Measurements from ENCODE around the gene ITGAV. TPM values are rescaled to one million over a fixed set of nuclear protein-coding genes. Genes with fewer than 3 reads are reported as not detected.

The ITGAV gene
- polyA plus RNA-seq, 1 experiment: 129 TPM

- H3K9me3 ChIP-seq (ENCODE audit: control insufficient read depth, insufficient read depth, low read length): no peaks in the 10 kb centered on the region
- DNase-seq (ENCODE audit: low read depth, low spot score): no peak
- TF ChIP-seq, protein P1, sequence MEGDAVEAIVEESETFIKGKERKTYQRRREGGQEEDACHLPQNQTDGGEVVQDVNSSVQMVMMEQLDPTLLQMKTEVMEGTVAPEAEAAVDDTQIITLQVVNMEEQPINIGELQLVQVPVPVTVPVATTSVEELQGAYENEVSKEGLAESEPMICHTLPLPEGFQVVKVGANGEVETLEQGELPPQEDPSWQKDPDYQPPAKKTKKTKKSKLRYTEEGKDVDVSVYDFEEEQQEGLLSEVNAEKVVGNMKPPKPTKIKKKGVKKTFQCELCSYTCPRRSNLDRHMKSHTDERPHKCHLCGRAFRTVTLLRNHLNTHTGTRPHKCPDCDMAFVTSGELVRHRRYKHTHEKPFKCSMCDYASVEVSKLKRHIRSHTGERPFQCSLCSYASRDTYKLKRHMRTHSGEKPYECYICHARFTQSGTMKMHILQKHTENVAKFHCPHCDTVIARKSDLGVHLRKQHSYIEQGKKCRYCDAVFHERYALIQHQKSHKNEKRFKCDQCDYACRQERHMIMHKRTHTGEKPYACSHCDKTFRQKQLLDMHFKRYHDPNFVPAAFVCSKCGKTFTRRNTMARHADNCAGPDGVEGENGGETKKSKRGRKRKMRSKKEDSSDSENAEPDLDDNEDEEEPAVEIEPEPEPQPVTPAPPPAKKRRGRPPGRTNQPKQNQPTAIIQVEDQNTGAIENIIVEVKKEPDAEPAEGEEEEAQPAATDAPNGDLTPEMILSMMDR (IDR thresholded peaks at IDR 0.05; ENCODE audit: low read depth, low read length): no peak
- no peaks in the 10 kb centered on the region for H3K27me3 ChIP-seq (ENCODE audit: control insufficient read depth, insufficient read depth, low read length)
- POLR2A ChIA-PET: no interaction called here
- CTCF ChIA-PET: no interaction called here
- no peak overlapping the region for H3K27ac ChIP-seq (ENCODE audit: low read depth, low read length)
- no peak overlapping the region for H3K4me3 ChIP-seq (ENCODE audit: low read depth, low read length)
Measured at GRCh38 chr2:186725783-186726182, 135.9 kb downstream of the ITGAV start.

GRCh38 chr2:186726938-186727337, 137.1 kb downstream of the ITGAV start:
- CTCF ChIA-PET: no interaction called here
- DNase-seq (ENCODE audit: low read depth, low spot score): no peak

GRCh38 chr2:186728631-186729030, 138.8 kb downstream of the ITGAV start:
- H3K27me3 ChIP-seq (ENCODE audit: control insufficient read depth, insufficient read depth, low read length): no peaks in the 10 kb centered on the region
- DNase-seq (ENCODE audit: low read depth, low spot score): no peak
- no peak overlapping the region for H3K4me3 ChIP-seq (ENCODE audit: low read depth, low read length)
- ChIA-PET POLR2A (no interaction called here), CTCF (no interaction called here)
- TF ChIP-seq, protein P1 (IDR thresholded peaks at IDR 0.05; ENCODE audit: low read depth, low read length): no peak
- no peak overlapping the region for H3K27ac ChIP-seq (ENCODE audit: low read depth, low read length)
- peaks cover 4% of the 10 kb centered on the region for H3K9me3 ChIP-seq (ENCODE audit: control insufficient read depth, insufficient read depth, low read length)

More at GRCh38 chr2:186726938-186727337, 137.1 kb downstream of the ITGAV start:
- POLR2A ChIA-PET: interaction anchor here (0.6 kb wide), 1 partner anchor 23 kb away, joined by 3 read pairs; no protein-coding TSS in a partner anchor
- Histone ChIP-seq H3K27ac (ENCODE audit: low read depth, low read length) (no peak overlapping the region), H3K4me3 (ENCODE audit: low read depth, low read length) (no peak overlapping the region), H3K9me3 (ENCODE audit: control insufficient read depth, insufficient read depth, low read length) (no peaks in the 10 kb centered on the region; the same call in 1 of the 2 replicates), H3K27me3 (ENCODE audit: control insufficient read depth, insufficient read depth, low read length) (no peaks in the 10 kb centered on the region)
- TF ChIP-seq, protein P1 (IDR thresholded peaks at IDR 0.05; ENCODE audit: low read depth, low read length): no peak

Other genes with a start within 250 kb of the ITGAV start
- gene ZC3H15, start 103.8 kb upstream of the ITGAV start, polyA plus RNA-seq (2011; rRNA removed): 70.6 and 107 TPM in 2 replicates
- 23.5 and 34.2 TPM in 2 replicates for gene FAM171B, start 104.0 kb downstream of the ITGAV start, polyA plus RNA-seq (2011; rRNA removed)